ENCODE data around the gene UBE2L6.
"Not testable (repeated sequence)": the region's sequence is repeated elsewhere in the genome, so short reads cannot be mapped to it uniquely, and the experiment has no call there.

Gene UBE2L6

GRCh38 chr11:57566905-57567514, 462 bp downstream of the UBE2L6 start:
- DNase-seq (ENCODE audit: low read depth), result no peak

DNA sequence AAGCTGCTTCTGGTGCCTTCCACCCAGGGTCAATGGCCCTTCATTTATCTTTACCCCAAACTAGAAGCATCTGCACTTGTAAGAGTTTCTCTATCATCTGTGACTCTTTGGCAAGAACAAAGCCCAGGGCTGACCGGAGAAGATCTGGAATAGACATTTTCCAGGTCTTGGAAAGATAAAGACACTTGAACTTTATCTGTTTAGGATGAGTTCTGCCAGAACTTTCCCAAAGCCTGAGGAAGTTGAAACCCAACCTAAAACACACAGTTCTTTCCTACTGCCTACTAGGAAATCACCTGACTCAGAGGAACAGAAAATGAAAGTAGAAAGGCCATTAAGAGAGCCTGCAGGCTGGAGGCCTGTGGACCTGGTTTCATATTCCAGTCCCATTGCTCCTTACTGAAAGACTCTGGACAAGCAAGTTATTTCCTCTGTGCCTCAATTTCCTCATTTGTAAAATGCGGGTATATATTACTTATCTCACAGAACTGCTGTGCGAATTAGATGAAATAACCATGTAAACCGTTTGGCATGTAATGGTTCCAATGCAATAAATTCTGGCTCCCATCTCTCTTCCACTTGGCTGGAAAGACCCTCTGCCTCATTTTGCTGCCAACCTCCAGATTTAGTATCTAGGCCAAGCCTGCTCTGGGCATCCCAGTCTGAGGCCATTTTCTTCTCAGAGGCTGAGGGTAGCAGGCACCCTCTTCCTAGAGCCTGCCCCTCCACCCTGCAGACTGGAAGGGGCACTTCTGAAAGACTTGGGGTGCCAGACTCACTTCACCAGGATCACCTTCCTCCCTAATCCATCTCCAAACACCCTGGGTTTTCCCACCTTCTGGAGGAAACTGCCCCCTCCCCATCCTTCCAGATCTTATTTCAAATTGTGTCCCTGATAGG, 1.2 kb downstream of the UBE2L6 start:
- no peak for DNase-seq (ENCODE audit: low read depth)

GRCh38 chr11:57562596-57562995, 4.9 kb downstream of the UBE2L6 start:
- DNase-seq (ENCODE audit: low read depth), result no peak

DNA sequence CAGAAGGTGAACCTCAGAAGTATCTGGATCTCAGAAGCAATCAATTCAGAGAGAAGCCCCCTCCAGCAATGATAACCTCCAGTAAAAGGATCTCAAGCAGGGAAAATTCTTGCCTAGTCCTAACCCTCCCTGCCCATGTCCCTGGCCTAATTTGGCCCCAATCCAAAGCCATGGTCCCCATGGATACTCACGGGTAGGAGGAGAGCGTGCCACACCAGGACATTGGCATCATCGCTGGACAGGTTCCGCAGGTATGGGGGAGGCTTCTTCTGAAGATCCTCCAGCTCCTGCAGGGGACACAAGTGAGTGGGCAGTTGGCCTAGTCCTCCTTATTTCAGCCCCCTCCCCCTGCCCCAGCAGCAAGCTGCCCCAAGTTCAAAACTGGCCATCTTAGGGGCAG, 7.3 kb downstream of the UBE2L6 start:
- DNase-seq (ENCODE audit: low read depth), result no peak

- no peak for DNase-seq (ENCODE audit: low read depth)
These were observed 11.4 kb downstream of the UBE2L6 start for GRCh38 chr11:57556041-57556440.

- DNase-seq (ENCODE audit: low read depth), result no peak
These were observed 12.1 kb downstream of the UBE2L6 start for GRCh38 chr11:57555393-57555792.

DNA sequence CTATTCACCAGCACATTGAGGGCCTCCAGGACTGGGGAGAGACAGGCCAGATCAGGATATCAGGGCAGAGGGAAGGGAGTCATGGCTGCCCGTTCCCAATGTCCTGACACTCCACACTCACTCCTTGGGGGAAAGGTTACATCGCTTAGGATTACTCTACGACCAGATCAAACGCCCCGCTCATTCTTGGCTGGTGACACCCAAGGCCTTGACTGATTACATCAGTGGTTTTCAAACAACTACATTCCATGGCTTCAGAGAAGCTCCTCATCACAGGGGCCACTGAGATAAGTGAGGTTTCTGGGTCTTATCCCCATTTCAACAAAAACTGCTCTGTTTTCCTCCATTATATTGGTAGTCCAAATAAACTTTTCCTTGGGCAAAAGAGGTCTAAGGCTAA, 15.0 kb downstream of the UBE2L6 start:
- no peak for DNase-seq (ENCODE audit: low read depth)

DNA sequence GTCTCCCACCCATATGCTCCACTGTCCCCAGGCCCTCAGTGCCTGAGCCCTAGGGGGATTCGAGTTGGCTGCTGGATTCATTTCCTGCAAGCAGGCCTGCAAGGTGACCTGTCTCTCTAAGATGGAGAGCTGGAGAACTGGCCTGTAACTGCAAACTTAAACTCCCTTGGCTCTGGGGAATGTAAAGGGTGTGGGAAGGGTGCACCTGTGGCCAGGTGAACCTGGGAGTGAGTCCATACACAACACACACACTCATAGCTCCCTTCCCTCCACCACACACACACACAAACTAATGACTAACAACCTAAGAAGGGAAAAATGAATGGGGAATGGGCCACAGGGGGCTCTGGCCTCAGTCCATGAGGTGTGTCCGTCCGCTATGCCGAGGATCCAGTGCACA, 15.5 kb downstream of the UBE2L6 start:
- no peak for DNase-seq (ENCODE audit: low read depth)

- DNase-seq (ENCODE audit: low read depth), result no peak
These were observed 17.5 kb downstream of the UBE2L6 start for GRCh38 chr11:57549983-57550382.

- no peak for DNase-seq (ENCODE audit: low read depth)
These were observed 19.6 kb downstream of the UBE2L6 start for GRCh38 chr11:57547854-57548377.

- no peak for DNase-seq (ENCODE audit: low read depth)
These were observed 20.5 kb downstream of the UBE2L6 start for GRCh38 chr11:57546869-57547475.

DNA sequence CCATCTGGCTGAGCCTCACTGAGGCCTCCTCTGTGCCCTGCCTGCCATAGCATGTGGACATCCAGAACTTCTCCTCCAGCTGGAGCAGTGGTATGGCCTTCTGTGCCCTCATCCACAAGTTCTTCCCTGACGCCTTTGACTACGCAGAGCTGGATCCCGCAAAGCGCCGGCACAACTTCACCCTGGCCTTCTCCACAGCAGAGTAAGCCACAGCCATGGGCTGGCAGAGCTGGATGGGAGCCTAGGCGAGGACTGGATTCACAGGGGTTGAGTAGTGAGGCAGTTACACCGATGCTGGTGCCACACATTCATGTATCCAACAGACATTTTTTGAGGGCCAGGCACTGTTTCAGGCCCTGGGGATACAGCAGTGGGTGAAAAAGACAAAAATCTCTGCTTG, 21.0 kb downstream of the UBE2L6 start:
- no peak for DNase-seq (ENCODE audit: low read depth)

GRCh38 chr11:57545883-57546282, 21.6 kb downstream of the UBE2L6 start:
- no peak for DNase-seq (ENCODE audit: low read depth)

DNA sequence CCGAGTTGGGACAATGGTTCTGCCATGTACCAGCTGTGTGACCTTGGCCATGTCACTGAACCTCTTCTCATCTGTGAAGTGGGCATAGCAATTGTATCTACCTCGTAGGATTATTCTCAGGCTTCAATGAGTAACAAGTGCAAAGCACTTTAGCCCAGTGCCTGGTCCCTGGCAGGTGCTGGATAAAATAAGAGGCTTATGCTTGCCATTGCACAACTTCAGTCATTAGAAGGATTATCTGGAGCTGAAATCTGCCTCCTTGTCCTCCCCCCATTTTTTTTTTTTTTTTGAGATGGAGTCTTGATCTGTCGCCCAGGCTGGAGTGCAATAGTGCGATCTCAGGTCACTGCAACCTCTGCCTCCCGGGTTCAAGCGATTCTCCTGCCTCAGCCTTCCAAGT, 22.9 kb downstream of the UBE2L6 start:
- no peak for DNase-seq (ENCODE audit: low read depth)

GRCh38 chr11:57543593-57543992, 23.9 kb downstream of the UBE2L6 start:
- DNase-seq (ENCODE audit: low read depth), result no peak

- DNase-seq (ENCODE audit: low read depth), result no peak
These were observed 24.9 kb downstream of the UBE2L6 start for GRCh38 chr11:57542582-57542981.

DNA sequence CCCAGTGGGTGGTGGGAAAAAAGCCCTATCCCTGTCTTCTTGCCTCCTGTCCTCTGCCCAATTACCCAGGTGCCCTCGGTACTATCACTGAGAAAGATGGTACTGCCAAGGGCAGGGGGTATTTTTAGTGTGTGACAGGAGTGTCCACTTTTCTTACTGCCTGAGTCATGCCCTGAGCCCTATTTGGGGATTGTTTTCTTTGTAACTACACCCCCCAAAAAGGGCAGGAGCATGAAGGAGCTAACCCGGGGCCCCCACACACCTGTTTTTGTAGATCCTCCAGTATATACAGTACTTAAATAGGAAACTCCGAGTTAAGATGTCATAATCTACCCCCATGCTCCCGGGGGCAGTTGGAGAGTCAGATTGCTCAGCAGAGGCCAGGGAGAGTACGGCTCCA, 26.3 kb downstream of the UBE2L6 start:
- no peak for DNase-seq (ENCODE audit: low read depth)

DNA sequence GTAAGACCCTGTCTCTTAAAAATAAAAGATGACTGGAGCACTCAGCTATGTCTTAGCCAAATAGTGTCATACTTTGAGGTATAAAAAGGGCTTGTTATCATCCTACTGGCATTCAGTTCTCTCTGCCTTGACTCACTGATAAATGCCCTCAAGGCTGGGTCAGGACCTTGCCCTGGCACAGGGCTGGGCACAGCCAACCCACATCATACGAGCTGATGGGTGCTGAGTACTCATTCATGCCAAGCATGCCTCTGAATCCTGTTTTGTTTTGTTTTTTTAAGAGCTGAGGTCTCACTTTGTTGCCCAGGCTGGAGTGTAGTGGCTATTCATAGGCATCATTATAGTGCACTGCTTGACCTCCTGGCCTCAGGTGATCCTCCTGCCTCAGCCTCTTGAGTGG, 28.1 kb downstream of the UBE2L6 start:
- no peak for DNase-seq (ENCODE audit: low read depth)

DNA sequence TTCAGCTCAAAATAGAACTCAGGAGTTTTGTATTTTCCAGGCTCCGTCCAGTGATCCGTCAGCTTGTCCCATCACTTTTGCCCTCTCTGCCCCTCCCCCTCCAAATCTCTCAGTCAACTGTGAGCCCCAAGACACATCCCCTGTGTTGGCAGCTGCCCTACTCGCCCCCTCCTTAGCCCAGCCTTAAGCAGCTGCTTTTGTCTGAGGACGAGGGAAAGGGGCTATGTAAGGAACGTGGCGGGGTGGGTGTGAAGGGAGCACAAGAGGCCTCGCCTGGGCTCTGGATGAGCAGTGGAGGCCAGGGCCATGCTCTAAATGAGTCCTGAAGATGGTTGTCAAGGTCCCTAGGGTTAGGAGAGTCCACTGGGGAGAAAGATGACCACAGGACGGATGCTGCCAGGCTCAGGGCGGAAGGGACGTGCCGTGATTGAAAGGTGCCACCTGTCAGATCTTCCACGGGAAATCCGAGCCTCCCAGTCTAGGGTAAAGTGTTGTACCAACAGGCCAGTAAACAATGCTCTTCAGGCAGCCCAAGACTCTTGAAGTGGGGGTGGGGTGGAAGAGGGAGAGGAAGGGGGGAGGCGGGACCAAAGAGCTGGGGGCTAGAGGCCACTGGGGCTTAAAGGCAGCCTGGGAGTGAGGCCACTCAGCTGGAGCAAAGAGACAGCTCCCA, 30.4 kb downstream of the UBE2L6 start, which contains the start of gene SMTNL1:
Gene SMTNL1, plus strand, starts transcription at position 649 of the 673 bp plus-strand sequence. CDS start 5,048 bp downstream, outside the sequence.
- no peak for DNase-seq (ENCODE audit: low read depth)

DNA sequence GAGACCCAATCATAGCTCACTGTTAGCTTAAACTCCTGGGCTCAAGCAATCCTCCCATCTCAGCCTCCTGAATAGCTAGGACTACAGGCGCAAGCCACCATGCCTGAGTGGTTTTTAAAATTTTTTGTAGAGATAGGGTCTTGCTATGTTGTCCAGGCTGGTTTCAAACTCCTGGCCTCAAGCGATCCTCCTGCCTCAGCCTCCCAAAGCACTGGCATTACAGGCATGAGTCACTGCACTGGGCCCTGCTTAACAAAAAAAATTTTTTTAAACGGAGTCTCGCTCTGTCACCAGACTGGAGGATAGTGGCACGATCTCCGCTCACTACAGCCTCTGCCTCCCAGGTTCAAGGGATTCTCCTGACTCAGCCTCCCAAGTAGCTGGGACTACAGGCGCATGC, 33.0 kb downstream of the UBE2L6 start:
- not testable (repeated sequence) for DNase-seq (ENCODE audit: low read depth)

DNA sequence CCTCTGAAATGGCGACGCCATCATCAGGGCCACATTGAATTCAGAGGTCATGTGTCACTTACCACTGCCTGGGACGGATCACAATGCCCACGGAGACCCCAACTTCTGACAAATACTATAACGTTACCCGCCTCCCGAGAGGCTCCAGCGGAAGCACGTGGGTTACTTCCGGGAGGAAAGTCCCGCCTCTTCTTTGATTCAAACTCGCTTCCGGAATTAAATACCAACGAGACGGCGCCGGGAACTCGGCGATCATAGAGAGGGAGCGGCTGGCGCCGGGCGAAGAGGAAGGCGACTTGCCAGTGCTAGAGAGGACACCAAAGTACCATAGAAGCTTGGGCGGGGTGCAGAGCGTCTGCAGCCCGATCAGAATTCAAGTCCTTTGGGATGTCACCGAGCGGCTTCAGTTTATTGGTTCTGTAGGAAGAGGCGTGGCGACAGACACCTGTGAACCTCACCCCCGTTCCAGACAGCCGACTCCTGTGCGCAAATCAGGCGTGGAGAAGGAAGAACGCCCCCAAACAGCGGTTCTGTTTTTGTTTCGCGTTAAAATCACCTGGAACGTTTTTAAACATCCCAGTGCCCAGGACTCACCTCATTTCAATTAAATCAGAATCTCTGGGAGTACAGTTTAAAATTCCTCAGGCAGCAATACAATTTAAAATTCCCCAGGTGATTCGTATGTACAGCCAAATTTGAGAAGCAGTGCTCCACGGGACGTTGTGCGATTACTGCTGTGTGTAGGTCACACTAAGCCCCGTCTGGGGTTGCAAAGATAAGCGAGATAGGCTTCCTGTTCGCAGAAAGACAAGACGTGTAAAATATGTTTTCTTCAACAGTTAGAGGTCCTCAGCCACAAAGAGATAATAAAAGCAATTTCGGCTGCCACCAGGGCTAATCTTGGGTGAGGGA, 36.6 kb downstream of the UBE2L6 start, which contains the start of gene TIMM10:
Gene TIMM10, minus strand, starts transcription at position 159 of the 912 bp plus-strand sequence. CDS start 565 bp downstream, outside the sequence.
- peak; percentile 82 for DNase-seq (ENCODE audit: low read depth)
